ENCODE results near the gene DDX53.

DDX53 gene

DNA sequence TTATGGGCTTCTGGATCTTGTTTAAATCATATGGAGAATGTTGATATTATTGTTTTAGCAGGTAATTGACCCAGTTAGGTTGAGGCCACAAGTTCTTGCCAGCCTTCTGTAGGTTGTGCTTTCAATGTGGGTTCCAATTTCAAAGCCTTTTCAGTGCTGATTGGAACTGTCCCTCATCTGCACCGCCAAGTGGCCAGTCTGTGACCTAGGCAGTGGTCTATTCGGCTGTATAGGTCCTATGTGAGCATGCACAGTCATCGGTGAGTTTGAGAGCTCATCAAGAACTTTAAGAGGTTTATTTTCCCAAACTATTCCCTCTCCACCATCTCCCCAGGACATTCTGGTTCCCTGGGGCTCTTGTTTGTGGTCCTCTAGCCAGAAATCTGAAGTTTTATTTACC lies 35.7 kb downstream of the DDX53 start:
- POLR2A ChIA-PET: no interaction called here
- peak; percentile 6 for DNase-seq (ENCODE audit: extremely low spot score)
- TF ChIP-seq NFRKB (IDR thresholded peaks at IDR 0.05) (no peak), FOXK2 (IDR thresholded peaks at IDR 0.05) (no peak), CTBP1 (IDR thresholded peaks at IDR 0.05; ENCODE audit: borderline replicate concordance) (no peak), TARDBP (IDR thresholded peaks at IDR 0.05) (no peak), ARNT (IDR thresholded peaks at IDR 0.05) (no peak), SP1 (IDR thresholded peaks at IDR 0.05) (no peak), LEF1 (IDR thresholded peaks at IDR 0.05; ENCODE audit: borderline replicate concordance) (no peak), SUZ12 (IDR thresholded peaks at IDR 0.05) (no peak), ZNF384 (IDR thresholded peaks at IDR 0.05) (no peak), FOXM1 (IDR thresholded peaks at IDR 0.05; ENCODE audit: borderline replicate concordance) (no peak), FOXA1 (IDR thresholded peaks at IDR 0.05) (no peak), BHLHE40 (IDR thresholded peaks at IDR 0.05; ENCODE audit: borderline replicate concordance) (no peak), HDGF (IDR thresholded peaks at IDR 0.05; ENCODE audit: borderline replicate concordance) (no peak), ELF4 (IDR thresholded peaks at IDR 0.05) (no peak), L3MBTL2 (conservative IDR thresholded peaks at IDR 0.05) (no peak)
- TF ChIP-seq, protein P1, sequence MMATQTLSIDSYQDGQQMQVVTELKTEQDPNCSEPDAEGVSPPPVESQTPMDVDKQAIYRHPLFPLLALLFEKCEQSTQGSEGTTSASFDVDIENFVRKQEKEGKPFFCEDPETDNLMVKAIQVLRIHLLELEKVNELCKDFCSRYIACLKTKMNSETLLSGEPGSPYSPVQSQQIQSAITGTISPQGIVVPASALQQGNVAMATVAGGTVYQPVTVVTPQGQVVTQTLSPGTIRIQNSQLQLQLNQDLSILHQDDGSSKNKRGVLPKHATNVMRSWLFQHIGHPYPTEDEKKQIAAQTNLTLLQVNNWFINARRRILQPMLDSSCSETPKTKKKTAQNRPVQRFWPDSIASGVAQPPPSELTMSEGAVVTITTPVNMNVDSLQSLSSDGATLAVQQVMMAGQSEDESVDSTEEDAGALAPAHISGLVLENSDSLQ (IDR thresholded peaks at IDR 0.05): no peak
- CTCF ChIA-PET: no interaction called here

DNA sequence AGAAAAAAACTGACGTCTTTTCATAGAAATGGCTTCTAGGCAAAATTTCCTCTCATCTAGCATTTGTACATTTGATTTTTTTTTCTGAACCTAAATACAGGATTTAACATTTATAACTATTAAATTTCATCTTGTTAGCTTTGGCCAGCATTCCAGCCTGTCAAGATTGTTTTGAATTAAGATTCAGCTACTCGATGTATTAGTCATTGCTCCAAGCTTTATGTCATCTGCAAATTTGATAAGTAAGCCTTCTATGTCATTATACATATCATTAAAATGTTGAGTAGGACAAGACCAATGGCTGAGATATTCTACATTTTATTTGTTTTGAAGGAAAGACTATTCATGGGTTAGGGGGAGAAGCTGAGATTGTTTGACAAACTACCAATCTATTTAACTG lies 46.7 kb downstream of the DDX53 start:
- no peak for TF ChIP-seq FOXK2 (IDR thresholded peaks at IDR 0.05)
- TF ChIP-seq FOXA1 (IDR thresholded peaks at IDR 0.05): no peak
- no peak for TF ChIP-seq FOXM1 (IDR thresholded peaks at IDR 0.05; ENCODE audit: borderline replicate concordance)
- no peak for TF ChIP-seq BHLHE40 (IDR thresholded peaks at IDR 0.05; ENCODE audit: borderline replicate concordance)
- TF ChIP-seq SP1 (IDR thresholded peaks at IDR 0.05): no peak
- no peak for TF ChIP-seq ZNF384 (IDR thresholded peaks at IDR 0.05)
- TF ChIP-seq ARNT (IDR thresholded peaks at IDR 0.05): no peak
- no peak for TF ChIP-seq L3MBTL2 (conservative IDR thresholded peaks at IDR 0.05)
- TF ChIP-seq SUZ12 (IDR thresholded peaks at IDR 0.05): no peak
- TF ChIP-seq LEF1 (IDR thresholded peaks at IDR 0.05; ENCODE audit: borderline replicate concordance): no peak
- no peak for TF ChIP-seq TARDBP (IDR thresholded peaks at IDR 0.05)
- no peak for TF ChIP-seq NFRKB (IDR thresholded peaks at IDR 0.05)
- TF ChIP-seq ELF4 (IDR thresholded peaks at IDR 0.05): no peak
- TF ChIP-seq, protein P1 (IDR thresholded peaks at IDR 0.05): no peak
- no peak for TF ChIP-seq CTBP1 (IDR thresholded peaks at IDR 0.05; ENCODE audit: borderline replicate concordance)
- TF ChIP-seq HDGF (IDR thresholded peaks at IDR 0.05; ENCODE audit: borderline replicate concordance): no peak
- ChIA-PET POLR2A (no interaction called here), CTCF (no interaction called here)
- no peak for DNase-seq (ENCODE audit: extremely low spot score)

DNA sequence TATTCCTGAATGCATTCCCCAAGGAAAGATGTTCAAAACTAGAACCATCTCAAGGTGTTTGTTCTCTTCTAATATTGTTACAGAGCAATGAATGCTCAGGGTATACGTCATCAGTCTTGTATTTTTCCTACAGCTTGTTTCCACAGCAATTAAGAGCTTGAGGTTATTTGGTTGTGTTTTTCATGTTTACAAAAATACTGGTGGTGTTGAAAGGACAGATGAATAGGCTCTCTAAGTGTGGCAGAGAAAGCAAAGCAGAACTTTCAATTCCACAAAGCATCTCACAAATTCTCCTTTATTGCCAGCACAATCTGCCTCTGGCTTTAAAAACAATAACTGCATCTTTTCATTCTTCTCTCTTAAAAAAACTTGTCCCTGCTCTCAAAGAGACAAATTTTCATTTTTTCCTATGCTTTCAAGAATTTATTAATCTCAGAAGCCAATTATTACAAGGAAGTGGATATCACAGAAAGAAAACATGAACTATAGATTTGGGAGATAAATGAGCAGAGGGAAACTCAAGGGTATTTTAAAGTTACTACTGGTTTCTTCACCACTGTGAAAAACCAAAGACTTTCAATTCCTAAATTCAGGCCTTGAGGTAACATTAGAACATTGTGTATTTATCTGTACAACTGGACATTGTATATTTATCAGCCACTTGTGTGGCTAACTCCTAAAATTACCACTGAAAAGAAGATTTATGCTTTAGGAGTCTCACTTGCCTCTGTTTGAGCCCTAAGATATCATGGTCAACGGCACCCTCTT lies 49.2 kb downstream of the DDX53 start:
- ChIA-PET POLR2A (no interaction called here), CTCF (no interaction called here)
- no peak for DNase-seq (ENCODE audit: extremely low spot score)
- TF ChIP-seq, protein P1 (IDR thresholded peaks at IDR 0.05): no peak
- TF ChIP-seq ZNF384 (IDR thresholded peaks at IDR 0.05) (no peak), SP1 (IDR thresholded peaks at IDR 0.05) (no peak), HDGF (IDR thresholded peaks at IDR 0.05; ENCODE audit: borderline replicate concordance) (no peak), SUZ12 (IDR thresholded peaks at IDR 0.05) (no peak), L3MBTL2 (conservative IDR thresholded peaks at IDR 0.05) (no peak), TARDBP (IDR thresholded peaks at IDR 0.05) (no peak), FOXK2 (IDR thresholded peaks at IDR 0.05) (no peak)

DNA sequence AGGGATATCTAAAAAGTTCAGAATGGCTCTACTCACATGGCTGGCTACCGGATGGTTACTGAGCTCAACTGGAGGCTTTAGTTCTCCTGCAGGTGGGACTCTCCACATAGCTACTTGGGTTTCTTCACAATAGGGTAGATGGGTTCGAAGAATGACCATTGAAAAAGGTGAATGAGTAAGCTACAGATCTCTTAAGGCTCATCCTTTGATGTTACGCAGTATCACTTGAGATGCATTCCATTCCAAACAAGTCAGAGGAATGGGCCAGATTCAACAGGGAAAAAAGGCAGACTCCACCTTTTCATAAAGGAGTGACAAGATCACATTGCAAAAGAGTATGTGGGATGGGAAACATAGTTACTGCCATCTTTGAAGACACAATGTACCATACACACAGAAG lies 52.6 kb downstream of the DDX53 start:
- ChIA-PET CTCF (no interaction called here), POLR2A (no interaction called here)
- no peak for DNase-seq (ENCODE audit: extremely low spot score)
- TF ChIP-seq TARDBP (IDR thresholded peaks at IDR 0.05) (no peak), L3MBTL2 (conservative IDR thresholded peaks at IDR 0.05) (no peak), FOXA1 (IDR thresholded peaks at IDR 0.05) (no peak), FOXK2 (IDR thresholded peaks at IDR 0.05) (no peak), ARNT (IDR thresholded peaks at IDR 0.05) (no peak), CTBP1 (IDR thresholded peaks at IDR 0.05; ENCODE audit: borderline replicate concordance) (no peak), ELF4 (IDR thresholded peaks at IDR 0.05) (no peak), LEF1 (IDR thresholded peaks at IDR 0.05; ENCODE audit: borderline replicate concordance) (no peak), SP1 (IDR thresholded peaks at IDR 0.05) (no peak), FOXM1 (IDR thresholded peaks at IDR 0.05; ENCODE audit: borderline replicate concordance) (no peak), HDGF (IDR thresholded peaks at IDR 0.05; ENCODE audit: borderline replicate concordance) (no peak), NFRKB (IDR thresholded peaks at IDR 0.05) (no peak), ZNF384 (IDR thresholded peaks at IDR 0.05) (no peak), BHLHE40 (IDR thresholded peaks at IDR 0.05; ENCODE audit: borderline replicate concordance) (no peak), SUZ12 (IDR thresholded peaks at IDR 0.05) (no peak)
- TF ChIP-seq, protein P1 (IDR thresholded peaks at IDR 0.05): no peak

All from HEK293T (cell line).